Keratinocyte (primary cell): ENCODE results near the gene TUSC7.

Source experiments
- EZH2 ChIP-seq: IDR thresholded peaks from one replicate; pipeline ENCODE4 v1.6.1; 2012; ENCODE audit warnings: inconsistent platforms, mild to moderate bottlenecking, low read length, moderate library complexity
- TF ChIP-seq, protein P1 (sequence below), 3 experiments: IDR thresholded peaks in 1 of 3; conservative IDR thresholded peaks in 1 of 3; optimal IDR thresholded peaks in 1 of 3; 2 replicates in 2 of 3; 3 replicates in 1 of 3; pipeline versions ENCODE3 to v1.5.1; 2011; ENCODE audit warnings: low read length in 3 of 3, mild to moderate bottlenecking in 3 of 3, moderate library complexity in 2 of 3, control low read depth in 1 of 3, inconsistent platforms in 1 of 3; ENCODE audit not compliant: insufficient read depth in 2 of 3; ENCODE audit errors: extremely low read depth in 1 of 3

DNA sequence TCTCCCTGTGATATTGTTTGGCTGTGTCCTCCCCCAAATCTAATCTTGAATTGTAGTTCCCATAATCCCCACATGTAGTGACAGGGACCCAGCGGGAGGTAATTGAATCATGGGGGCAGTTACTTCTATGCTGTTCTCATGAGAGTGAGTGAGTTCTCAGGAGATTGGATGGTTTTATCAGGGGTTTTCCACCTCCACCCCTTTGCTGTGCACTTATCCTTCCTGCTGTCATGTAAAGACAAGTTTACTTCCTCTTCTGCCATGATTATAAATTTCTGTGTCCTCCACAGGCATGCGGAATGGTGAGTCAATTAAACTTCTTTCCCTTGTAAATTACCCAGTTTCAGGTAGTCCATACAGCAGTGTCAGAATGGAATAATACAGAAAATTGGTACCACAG lies 24.7 kb downstream of the TUSC7 start:
- TF ChIP-seq, protein P1, sequence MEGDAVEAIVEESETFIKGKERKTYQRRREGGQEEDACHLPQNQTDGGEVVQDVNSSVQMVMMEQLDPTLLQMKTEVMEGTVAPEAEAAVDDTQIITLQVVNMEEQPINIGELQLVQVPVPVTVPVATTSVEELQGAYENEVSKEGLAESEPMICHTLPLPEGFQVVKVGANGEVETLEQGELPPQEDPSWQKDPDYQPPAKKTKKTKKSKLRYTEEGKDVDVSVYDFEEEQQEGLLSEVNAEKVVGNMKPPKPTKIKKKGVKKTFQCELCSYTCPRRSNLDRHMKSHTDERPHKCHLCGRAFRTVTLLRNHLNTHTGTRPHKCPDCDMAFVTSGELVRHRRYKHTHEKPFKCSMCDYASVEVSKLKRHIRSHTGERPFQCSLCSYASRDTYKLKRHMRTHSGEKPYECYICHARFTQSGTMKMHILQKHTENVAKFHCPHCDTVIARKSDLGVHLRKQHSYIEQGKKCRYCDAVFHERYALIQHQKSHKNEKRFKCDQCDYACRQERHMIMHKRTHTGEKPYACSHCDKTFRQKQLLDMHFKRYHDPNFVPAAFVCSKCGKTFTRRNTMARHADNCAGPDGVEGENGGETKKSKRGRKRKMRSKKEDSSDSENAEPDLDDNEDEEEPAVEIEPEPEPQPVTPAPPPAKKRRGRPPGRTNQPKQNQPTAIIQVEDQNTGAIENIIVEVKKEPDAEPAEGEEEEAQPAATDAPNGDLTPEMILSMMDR (optimal IDR thresholded peaks at IDR 0.05 in 1 of 3, IDR thresholded peaks at IDR 0.05 in 1 of 3, conservative IDR thresholded peaks at IDR 0.05 in 1 of 3; ENCODE audit: extremely low read depth in 1 of 3, insufficient read depth in 2 of 3, low read length in 3 of 3), result no peak
- no peak for TF ChIP-seq EZH2
